GM19035 (cell line): ENCODE results near the gene ZNF804B.

ENCODE experiments used
- ATAC-seq: cut with Tn5 transposase; IDR thresholded peaks from one replicate; pipeline ENCODE4 v1.9.1; 2021; ENCODE audit not compliant: unreplicated experiment

Gene ZNF804B

DNA sequence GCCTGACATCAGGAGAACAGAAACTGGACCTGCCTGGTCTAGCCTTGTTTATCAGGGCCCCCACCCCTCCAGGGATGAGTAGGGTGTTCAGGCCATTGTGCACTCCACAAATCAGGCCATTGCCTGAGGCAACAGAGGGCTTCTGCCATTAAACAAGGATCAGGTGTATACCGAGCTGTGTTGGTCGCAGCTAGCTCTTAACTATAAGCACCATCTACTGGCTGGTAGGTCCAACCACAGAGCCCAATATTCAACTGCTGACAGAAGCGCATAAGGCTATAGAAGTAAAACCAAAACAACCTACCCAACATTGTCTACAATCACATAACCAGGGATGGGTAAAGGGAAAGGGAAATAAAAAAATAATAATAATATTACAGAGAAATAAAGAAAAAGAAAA lies 487.7 kb downstream of the ZNF804B start:
- no peak for ATAC-seq

- ATAC-seq: no peak
Measured at GRCh38 chr7:89259085-89259484, 499.6 kb downstream of the ZNF804B start.

- ATAC-seq: no peak
Measured at GRCh38 chr7:89264126-89264525, 504.6 kb downstream of the ZNF804B start.

GRCh38 chr7:89265631-89266030 lies 506.1 kb downstream of the ZNF804B start:
- ATAC-seq: no peak

- ATAC-seq: no peak
Measured at GRCh38 chr7:89283302-89283701, 523.8 kb downstream of the ZNF804B start.

GRCh38 chr7:89308535-89308934 lies 549.0 kb downstream of the ZNF804B start:
- no peak for ATAC-seq

DNA sequence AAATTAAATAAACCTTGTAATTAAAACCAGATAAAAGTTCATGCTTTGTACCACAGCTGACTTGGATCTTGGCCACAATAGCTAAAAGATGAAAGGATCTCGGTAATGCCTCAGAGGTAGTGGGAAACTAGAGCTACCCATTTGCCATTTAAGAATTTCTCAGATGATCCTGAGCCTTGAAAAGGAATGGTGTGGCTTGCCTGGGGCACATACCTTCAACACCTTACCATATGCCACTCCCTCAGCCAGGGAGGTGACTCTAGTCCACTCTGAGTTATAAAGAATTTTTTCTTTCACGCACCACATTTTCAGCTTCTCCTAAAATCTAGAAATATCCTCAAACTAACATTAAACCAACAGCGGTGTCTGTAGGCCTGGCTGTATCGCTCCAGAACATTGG lies 552.4 kb downstream of the ZNF804B start:
- no peak for ATAC-seq

GRCh38 chr7:89312551-89312950 lies 553.1 kb downstream of the ZNF804B start:
- no peak for ATAC-seq

- ATAC-seq: no peak
Measured at GRCh38 chr7:89316584-89317251, 557.2 kb downstream of the ZNF804B start.

GRCh38 chr7:89332026-89332425 lies 572.5 kb downstream of the ZNF804B start:
- no peak for ATAC-seq

DNA sequence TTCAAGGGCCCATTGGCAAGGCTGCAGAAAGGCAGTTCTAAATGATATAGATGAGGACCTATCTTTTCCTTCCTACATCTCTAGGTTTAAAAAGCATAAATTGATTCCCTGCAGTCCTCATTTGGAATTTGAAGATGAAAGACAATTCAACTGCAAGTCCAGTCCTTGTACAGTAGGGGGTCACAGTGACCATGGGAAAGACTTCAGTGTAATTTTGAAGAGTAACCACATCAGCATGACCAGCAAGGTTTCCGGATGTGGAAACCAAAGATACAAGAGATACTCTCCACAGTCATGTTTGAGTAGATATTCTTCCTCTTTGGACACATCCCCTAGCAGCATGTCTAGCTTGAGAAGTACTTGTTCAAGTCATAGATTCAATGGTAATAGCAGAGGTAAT lies 575.3 kb downstream of the ZNF804B start:
- no peak for ATAC-seq

DNA sequence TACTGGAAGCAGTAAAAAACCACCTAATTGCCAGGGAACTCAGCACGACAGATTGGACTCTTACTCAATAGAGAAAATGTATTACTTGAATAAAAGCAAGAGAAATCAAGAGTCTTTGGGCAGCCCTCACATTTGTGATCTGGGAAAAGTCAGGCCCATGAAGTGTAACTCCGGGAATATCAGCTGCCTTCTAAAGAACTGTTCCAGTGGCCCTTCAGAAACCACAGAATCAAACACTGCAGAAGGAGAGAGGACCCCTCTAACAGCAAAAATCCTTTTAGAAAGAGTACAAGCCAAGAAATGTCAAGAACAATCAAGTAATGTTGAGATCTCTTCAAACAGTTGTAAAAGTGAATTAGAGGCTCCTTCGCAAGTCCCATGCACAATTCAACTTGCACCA lies 576.0 kb downstream of the ZNF804B start:
- no peak for ATAC-seq

DNA sequence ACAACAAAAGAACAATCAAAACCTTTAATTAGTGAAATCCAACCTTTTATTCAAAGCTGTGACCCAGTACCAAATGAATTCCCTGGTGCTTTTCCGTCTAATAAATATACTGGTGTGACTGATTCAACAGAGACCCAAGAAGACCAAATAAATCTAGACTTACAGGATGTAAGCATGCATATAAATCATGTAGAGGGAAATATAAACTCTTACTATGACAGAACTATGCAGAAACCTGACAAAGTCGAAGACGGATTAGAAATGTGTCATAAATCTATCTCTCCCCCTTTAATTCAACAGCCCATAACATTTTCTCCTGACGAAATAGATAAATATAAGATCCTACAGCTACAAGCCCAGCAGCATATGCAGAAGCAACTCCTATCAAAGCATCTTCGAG lies 576.6 kb downstream of the ZNF804B start:
- ATAC-seq: no peak

- ATAC-seq: no peak
Measured at GRCh38 chr7:89339748-89340147, 580.2 kb downstream of the ZNF804B start.

GRCh38 chr7:89357121-89357520 lies 597.6 kb downstream of the ZNF804B start:
- no peak for ATAC-seq

DNA sequence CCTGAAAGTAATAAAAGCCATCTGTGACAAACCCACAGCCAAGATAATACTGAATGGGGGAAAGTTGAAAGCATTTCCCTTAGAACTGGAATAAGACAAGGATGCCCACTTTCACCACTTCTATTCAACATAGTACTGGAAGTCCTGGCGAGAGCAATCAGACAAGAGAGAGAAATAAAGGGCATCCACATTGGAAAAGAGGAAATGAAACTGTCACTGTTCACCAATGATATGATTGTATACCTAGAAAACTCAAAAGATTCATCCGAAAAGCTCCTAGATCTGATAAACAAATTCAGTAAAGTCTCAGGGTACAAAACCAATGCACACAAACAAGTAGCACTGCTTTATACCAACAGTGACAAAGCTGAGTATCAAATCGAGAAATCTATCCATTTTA lies 617.7 kb downstream of the ZNF804B start:
- ATAC-seq: no peak

DNA sequence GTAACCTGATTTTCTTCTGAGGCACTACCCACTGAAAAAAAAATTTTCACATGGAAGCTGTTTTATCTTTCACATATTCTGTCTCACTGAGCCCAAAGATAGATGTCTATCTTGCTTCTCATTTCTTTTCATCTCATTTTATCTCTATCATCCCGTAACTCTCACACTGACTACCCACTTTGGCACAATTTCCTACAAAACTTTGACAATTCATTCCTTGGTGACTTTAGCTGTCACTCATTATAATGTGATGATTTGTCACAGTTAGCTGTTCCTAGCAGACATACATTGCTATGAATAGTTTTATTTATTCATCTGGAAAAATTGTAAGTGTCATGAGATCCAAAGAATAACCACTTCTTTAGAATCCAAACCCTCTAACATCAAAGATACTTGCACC lies 625.9 kb downstream of the ZNF804B start:
- no peak for ATAC-seq
